Bronchial epithelial cell (primary cell): ENCODE results near the gene SYNE4. TPM values are rescaled to one million over a fixed set of nuclear protein-coding genes. Genes with fewer than 3 reads are reported as not detected.

ENCODE experiments used
- DNase-seq: peaks from one replicate; pipeline ENCODE4 v3.0.0-alpha.2; 2010; ENCODE audit warnings: low read depth
- FAIRE-seq: peaks from 2 replicates; lab custom pipeline; 2011; peaks lifted over from hg19 to GRCh38; lab: Jason Lieb, UNC
- H3K27me3 ChIP-seq: 2 replicates; pipeline ENCODE4 v1.5.1; 2011; ENCODE audit warnings: low read length; ENCODE audit not compliant: control insufficient read depth, insufficient read depth
- H3K36me3 ChIP-seq: 2 replicates; pipeline ENCODE4 v1.5.1; 2011; ENCODE audit warnings: low read length; ENCODE audit not compliant: control insufficient read depth, insufficient read depth
- H3K4me3 ChIP-seq: 2 replicates; pipeline ENCODE4 v1.5.1; 2011; ENCODE audit warnings: mild to moderate bottlenecking, low read depth, low read length, control low read depth
- total RNA-seq: library from RNA; depleted of rRNA; stranded (reverse); fragments of >200 nt; gene quantifications from 2 replicates; pipeline ENCODE4 v1.2.1, GENCODE V29; 2014
- TF ChIP-seq, protein P1 (sequence below): IDR thresholded peaks from 2 replicates; pipeline ENCODE4 v1.5.1; 2011; ENCODE audit warnings: mild to moderate bottlenecking, moderate library complexity, low read length, control low read depth, inconsistent platforms; ENCODE audit not compliant: insufficient read depth, severe bottlenecking

The SYNE4 gene
- total RNA-seq, 1 donor from 2014 or later: 3.4 TPM

DNA sequence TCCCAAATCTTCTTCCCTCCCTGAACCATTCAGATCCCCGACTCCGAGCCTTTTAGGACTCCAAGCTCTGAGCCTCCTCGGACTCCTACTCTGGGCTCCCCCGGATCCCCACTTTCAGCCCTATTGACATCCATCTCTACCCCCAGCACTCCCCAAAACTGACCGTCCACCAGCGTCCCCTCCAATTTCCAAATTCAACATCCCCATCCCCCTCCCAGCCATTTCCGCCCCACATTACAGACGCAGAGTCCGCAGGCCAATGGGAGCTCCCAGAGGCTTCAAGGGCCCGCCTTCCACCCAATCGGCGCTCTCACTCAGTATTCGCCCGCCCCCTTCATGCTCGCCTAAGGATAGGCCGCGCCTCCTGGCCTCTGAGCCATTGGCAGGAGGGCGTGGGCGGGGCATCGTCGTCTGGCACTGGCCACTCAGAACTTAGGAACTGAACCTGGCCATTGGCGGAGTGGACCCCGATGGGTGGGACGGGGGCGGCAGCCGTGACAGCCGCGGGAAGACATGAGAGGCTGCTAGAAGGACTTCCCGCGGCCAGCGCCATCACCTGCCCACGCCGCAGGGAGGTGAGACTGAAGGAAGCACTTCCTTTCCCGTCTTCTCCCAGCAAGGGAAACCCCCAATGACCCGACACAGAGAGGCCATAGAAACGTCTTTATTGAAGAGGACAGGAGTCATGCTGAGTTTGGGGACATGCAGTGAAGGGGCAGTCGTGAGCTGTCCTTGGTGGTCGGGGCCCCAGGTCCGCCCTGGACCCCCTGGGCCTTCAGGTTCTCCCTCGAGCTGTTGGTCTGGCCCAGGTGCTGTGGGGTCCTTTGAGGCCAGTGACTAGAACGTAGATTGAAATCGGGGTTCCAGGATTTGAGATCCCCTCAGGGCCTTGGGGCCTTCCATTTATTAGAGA, 5.7 kb upstream of the SYNE4 start, which contains the start of gene ALKBH6:
Gene ALKBH6, minus strand, starts transcription at position 202 of the 913 bp plus-strand sequence. CDS start 816 bp downstream, outside the sequence.
- Histone ChIP-seq H3K27me3 (no peaks in the 10 kb centered on the region), H3K4me3 (peak within 1 kb of the TSS; percentile 68), H3K36me3 (peaks cover 2% of the 10 kb centered on the region)
- DNase-seq: peak; percentile 97
- TF ChIP-seq, protein P1, sequence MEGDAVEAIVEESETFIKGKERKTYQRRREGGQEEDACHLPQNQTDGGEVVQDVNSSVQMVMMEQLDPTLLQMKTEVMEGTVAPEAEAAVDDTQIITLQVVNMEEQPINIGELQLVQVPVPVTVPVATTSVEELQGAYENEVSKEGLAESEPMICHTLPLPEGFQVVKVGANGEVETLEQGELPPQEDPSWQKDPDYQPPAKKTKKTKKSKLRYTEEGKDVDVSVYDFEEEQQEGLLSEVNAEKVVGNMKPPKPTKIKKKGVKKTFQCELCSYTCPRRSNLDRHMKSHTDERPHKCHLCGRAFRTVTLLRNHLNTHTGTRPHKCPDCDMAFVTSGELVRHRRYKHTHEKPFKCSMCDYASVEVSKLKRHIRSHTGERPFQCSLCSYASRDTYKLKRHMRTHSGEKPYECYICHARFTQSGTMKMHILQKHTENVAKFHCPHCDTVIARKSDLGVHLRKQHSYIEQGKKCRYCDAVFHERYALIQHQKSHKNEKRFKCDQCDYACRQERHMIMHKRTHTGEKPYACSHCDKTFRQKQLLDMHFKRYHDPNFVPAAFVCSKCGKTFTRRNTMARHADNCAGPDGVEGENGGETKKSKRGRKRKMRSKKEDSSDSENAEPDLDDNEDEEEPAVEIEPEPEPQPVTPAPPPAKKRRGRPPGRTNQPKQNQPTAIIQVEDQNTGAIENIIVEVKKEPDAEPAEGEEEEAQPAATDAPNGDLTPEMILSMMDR: no peak
- FAIRE-seq: no peak

DNA sequence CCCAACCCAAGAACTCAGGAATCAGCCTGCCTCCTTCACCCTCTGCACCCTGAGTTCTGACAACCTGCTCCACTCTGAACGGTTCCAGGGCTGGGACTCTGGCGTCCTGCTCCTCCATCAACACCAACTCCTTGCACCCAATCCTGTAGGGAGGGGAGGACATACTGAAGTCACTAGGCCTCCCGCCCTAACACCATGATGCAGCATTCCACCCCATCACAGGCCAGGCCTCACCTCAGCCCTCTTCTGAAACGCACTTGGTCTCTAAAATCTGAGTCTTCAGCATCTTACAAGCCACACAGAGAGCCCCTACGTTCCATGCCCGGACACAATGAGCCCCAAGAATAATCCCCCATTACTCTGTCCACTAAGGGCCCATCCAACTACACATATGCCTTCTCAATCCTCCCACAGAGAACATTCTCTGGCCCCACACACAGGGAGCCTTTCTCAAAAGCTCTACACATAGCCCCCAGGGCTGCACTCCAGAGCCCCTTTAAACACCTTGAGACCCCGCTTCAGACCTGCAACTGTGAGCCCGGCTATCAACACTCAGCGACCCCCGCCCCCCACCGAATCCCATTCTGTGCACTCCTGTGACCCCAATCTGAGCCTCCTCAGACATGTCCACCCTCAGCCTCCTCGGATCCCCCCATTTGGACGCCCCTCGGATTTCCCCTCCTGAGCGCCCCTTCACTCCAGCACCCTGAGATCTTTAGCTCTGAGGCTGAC, 4.8 kb upstream of the SYNE4 start:
- Histone ChIP-seq H3K27me3 (no peaks in the 10 kb centered on the region), H3K36me3 (peaks cover 2% of the 10 kb centered on the region), H3K4me3 (peak overlapping the region; percentile 68)
- DNase-seq (no peak), FAIRE-seq (no peak)
- TF ChIP-seq, protein P1: no peak

DNA sequence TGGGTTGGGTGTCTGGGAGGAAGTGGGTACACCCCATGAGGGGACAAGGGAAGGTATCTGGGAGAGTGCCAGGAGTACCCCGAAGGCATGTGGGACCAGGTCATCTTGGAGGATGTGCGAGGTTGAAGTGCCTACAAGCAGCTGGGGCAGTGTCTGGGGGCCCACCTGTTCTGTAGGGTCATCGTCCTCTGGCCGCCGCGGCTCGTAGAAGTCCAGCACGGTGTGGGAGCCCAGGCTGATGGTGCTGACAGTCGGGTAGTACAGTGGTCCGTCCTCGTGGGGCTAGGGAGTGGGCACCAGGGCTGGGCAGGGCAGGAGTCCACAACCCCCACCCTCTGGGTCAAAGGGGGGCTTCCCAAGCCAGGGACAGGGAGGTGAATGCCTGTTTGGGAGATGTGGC, 1.8 kb upstream of the SYNE4 start:
- TF ChIP-seq, protein P1: no peak
- no peak overlapping the region for H3K4me3 ChIP-seq
- H3K36me3 ChIP-seq: peaks cover 2% of the 10 kb centered on the region
- no peak for DNase-seq
- no peaks in the 10 kb centered on the region for H3K27me3 ChIP-seq
- no peak for FAIRE-seq

DNA sequence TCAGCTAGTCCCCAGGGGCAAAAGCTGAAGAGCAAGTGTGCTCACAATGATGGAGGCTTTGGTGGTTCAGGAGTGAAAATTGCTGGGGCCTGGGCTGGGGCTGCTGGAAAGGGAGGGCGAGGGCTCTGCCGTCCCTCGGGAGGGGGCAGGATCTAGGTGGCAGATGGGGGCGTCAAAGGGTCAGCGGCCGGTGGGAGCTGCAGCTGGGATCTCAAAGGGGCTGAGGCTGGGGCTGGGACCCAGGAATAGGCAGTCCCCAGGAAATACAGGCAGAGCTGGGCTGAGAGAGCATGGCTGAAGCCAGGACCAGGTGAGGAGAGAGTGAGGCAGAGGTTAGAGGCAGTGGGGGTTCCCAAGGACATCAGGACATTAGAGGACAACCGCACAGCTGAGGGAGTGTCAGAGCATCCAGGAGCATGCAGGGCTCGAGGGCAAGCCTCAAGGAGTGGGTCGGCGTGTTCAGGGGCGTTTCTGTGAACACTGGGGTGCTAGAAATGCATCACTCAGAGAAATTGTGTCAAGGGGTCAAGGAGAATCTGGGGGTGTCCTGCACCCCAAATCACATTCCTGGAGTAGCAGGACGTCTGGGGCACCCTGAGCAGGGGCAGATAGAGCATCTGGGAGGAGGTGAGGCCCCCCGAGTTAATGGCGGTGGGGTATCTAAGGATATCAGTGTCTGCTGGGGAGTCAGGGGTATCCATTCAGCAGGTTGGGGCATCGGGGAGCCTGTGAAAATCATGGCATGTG, 1.2 kb upstream of the SYNE4 start:
- no peaks in the 10 kb centered on the region for H3K27me3 ChIP-seq
- H3K4me3 ChIP-seq: peak overlapping the region; percentile 41
- peaks cover 2% of the 10 kb centered on the region for H3K36me3 ChIP-seq
- no peak for FAIRE-seq
- TF ChIP-seq, protein P1: no peak
- no peak for DNase-seq

DNA sequence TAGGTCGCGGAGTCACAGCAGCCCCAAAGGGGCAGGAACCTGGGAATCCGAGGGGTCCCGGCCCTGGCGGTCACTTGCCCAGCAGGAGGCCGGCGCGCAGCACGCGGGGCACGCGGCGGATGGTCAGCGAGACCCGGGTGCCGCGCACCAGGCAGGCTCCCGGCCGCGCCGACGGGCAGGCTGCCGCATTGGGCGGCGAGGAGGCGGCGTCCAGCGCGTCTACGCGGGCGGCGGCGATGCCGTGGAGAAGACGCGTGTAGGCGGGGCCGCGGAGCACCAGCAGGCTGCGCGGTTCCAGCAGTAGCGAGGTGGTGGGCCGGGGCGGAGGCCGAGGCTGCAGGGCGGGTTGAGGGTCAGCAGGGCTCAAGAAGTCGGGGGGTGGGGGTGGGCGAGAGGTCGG, 607 bp upstream of the SYNE4 start:
- Histone ChIP-seq H3K36me3 (peaks cover 2% of the 10 kb centered on the region), H3K27me3 (no peaks in the 10 kb centered on the region), H3K4me3 (peak overlapping the region; percentile 41)
- DNase-seq (peak; percentile 28), FAIRE-seq (no peak)
- TF ChIP-seq, protein P1: no peak
